GM12873 (cell line): ENCODE results near the gene SOCS3.

ENCODE experiments used
- TF ChIP-seq, protein P1 (sequence below): IDR thresholded peaks from 2 replicates; pipeline ENCODE4 v1.5.1; 2012; ENCODE audit warnings: low read depth, mild to moderate bottlenecking, moderate library complexity, low read length, control low read depth; ENCODE audit not compliant: insufficient read depth; ENCODE audit errors: missing control alignments

Gene SOCS3

DNA sequence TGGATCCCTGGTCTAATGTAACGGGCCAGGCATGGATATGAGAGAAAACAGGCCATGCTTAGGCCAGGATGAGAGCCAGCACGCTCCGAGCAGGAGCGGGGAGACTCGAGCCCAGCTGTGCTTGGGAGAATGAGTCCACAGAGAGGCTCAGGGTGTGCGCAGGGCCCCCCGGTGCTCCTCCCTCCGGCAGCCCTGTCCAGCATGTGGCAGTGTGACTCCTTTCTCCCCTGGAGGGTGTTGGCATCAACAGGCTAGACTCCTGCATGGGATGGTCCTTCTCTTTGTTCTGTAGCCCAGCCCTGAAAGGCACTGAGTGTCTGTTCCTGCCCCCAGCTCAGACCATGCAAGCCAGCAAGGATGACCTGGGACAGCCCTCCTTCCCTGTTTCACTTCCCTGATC, 42.0 kb upstream of the SOCS3 start:
- TF ChIP-seq, protein P1, sequence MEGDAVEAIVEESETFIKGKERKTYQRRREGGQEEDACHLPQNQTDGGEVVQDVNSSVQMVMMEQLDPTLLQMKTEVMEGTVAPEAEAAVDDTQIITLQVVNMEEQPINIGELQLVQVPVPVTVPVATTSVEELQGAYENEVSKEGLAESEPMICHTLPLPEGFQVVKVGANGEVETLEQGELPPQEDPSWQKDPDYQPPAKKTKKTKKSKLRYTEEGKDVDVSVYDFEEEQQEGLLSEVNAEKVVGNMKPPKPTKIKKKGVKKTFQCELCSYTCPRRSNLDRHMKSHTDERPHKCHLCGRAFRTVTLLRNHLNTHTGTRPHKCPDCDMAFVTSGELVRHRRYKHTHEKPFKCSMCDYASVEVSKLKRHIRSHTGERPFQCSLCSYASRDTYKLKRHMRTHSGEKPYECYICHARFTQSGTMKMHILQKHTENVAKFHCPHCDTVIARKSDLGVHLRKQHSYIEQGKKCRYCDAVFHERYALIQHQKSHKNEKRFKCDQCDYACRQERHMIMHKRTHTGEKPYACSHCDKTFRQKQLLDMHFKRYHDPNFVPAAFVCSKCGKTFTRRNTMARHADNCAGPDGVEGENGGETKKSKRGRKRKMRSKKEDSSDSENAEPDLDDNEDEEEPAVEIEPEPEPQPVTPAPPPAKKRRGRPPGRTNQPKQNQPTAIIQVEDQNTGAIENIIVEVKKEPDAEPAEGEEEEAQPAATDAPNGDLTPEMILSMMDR = no peak

DNA sequence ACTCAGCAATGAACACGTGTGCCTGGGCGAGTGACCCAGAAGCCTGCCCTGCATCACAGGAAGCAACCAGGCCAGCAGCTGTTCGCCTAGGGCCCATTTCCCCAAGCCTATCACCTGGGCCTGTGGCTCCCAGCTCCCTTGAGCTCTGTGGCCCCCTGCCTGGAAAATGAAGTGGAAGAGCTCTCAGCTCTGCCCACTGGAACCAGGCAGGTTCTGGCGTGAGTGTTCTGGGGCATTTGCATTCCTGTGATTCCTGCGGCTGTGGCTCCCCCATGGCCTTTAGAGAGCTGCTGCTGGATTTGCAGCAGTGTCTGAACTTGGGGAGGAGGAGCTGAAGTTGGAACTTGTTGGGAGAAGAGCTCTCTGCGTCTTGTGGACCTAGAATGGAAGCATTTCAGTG, 41.4 kb upstream of the SOCS3 start:
- TF ChIP-seq, protein P1 = no peak

GRCh38 chr17:78400581-78401240, 40.8 kb upstream of the SOCS3 start:
- TF ChIP-seq, protein P1 = no peak

DNA sequence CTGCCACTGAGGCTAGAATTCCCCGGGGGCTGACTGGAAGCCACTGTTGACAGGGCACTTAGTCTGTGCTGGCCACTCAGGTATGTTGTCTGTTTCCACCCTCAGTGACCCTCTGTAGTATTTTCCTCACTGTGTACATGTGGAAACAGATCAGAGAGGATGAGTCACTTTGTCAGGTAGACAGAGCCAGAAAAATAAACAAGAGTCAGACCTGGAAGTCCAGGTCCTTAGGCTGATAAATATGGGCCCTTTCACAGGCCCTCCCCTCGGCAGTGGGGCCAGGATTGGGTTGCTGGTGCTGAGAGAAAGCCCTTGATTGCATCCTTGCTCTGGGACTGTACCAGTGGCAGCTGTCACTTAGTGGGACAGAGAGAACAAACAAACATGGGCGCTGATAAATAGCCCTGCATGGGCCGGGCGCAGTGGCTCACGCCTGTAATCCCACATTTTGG, 39.8 kb upstream of the SOCS3 start:
- TF ChIP-seq, protein P1 = no peak

GRCh38 chr17:78399028-78399692, 39.3 kb upstream of the SOCS3 start:
- TF ChIP-seq, protein P1 = no peak

DNA sequence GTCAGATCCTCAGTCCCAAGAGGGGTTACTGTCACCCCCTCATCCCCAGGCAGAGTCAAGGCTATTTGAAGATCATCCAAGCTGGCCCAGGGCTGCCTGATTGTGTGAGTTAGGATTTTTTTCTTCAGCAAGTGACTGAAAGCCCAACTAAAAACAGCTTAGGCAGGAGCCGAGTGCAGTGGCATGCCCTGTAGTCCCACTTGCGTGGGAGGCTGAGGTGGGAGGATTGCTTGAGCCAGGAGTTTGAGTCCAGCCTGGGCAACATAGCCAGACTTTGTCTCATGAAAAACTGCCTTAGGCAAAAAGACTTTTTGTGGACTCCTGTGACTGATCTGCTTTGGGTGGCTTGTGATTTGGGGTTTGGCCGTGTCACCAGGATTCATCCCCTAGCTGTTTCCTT, 38.5 kb upstream of the SOCS3 start:
- TF ChIP-seq, protein P1 = no peak

DNA sequence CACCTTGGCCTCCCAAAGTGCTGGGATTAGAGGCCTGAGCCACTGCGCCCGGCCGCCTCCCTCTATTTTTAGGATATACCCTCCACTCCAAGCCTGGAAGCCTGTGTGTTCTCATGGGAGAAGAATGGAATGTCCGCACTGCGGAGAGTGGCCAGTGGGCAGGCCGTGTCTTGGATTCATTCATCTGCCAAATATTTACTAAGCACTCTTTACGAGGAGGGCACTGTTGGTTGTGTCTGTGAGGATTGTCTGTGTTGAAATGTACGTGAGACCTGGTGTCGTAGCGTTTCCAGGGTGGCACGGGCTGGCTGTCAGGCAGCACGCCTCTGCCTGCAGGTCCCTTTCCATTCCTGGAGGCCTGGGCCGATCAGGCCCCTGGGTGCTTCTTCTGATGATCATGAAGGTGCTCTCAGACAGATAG, 37.8 kb upstream of the SOCS3 start:
- TF ChIP-seq, protein P1 = no peak
